ENCODE results near the gene KLHL36. TPM values are rescaled to one million over a fixed set of nuclear protein-coding genes. Genes with fewer than 3 reads are reported as not detected.
A peak's percentile ranks its signal among the peaks of the same experiment; 100 is the strongest.

KLHL36 gene
- polyA plus RNA-seq (2012; ENCODE audit: insufficient read depth, insufficient read length, low read depth), result 11.8 TPM

DNA sequence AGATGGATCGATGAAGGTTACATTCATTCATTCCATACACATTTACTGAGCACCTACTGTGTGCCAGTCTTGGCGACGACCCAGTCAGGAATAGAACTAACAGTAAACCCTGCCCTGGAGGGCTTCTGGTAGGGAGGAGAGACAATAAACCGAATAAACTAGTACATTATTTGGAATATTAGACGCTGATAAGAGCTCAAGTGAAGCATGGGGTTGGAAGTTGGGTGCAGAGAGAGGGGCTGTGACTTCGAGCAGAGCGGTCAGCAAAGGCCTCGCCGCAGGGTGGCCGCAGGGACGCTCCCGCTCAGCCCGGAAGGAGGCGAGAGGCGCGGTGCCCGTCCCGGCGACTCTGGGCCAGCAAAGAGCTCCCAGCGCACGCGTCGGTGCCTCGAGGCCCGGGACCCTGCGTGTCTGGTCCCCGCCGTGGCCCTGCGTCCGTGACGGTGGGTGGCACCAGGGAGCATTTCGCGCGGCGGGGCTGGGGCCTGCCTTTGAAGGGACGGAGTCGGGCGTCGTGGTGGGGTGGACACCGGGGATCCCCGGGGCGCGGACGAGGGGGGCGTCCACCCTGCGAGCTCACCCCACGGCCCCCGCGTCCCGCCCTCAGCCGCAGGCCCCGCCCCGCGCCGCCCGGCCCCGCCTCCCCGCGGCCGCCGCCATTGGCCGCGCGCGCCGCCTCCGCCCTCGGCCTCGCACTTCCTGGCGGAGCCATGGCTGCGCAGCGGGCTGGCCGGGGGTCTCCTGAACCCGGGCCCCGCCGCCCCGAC is at the start of gene KLHL36:
KLHL36 (plus strand) TSS at position 684 of the 767 bp plus-strand sequence. CDS start 2,357 bp downstream, outside the sequence.
- H3K27me3 ChIP-seq, result no peaks in the 10 kb centered on the region
- TF ChIP-seq, protein P1, sequence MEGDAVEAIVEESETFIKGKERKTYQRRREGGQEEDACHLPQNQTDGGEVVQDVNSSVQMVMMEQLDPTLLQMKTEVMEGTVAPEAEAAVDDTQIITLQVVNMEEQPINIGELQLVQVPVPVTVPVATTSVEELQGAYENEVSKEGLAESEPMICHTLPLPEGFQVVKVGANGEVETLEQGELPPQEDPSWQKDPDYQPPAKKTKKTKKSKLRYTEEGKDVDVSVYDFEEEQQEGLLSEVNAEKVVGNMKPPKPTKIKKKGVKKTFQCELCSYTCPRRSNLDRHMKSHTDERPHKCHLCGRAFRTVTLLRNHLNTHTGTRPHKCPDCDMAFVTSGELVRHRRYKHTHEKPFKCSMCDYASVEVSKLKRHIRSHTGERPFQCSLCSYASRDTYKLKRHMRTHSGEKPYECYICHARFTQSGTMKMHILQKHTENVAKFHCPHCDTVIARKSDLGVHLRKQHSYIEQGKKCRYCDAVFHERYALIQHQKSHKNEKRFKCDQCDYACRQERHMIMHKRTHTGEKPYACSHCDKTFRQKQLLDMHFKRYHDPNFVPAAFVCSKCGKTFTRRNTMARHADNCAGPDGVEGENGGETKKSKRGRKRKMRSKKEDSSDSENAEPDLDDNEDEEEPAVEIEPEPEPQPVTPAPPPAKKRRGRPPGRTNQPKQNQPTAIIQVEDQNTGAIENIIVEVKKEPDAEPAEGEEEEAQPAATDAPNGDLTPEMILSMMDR (IDR thresholded peaks at IDR 0.05; ENCODE audit: low read depth, low read length), result no peak

DNA sequence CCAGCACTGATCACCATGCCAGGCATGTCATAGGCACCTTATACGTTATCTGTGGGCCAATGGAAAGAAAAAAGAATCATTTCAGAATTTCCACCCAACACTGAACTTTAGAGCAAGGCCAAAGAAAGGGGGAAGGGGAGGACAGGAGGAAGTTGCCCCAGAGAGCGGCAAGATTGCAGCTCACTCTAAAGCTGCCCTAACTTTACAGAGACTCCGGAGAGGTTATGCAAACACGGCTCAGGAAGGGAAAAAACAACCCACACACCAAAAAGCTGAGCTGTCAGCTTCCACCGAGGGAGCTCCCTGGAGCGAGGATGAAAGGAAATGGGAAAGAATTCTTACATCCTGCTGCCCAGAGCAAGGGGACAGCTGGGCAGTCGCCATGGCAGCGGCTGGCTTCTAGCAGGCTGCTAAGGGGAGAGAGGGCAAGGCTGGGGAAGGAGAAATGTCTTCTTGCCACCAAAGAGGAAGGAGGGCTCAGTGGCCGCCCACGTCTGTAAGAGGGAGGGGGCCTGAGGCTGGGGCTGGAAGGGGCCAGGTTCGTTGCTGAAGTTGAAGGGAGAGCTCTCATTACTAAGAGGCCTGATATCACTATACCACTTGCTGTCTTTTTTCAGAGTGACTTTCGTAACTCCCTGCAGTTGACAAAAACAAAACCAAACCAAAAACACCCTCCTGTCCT is 48.6 kb upstream of the KLHL36 start:
- DNase-seq, result peak; percentile 36
- Histone ChIP-seq H3K9me3 (no peaks in the 10 kb centered on the region), H3K27me3 (no peaks in the 10 kb centered on the region), H3K4me1 (peaks cover 22% of the 10 kb centered on the region), H3K4me3 (ENCODE audit: low read depth, low read length) (no peak overlapping the region), H3K36me3 (no peaks in the 10 kb centered on the region)
- TF ChIP-seq, protein P1 (IDR thresholded peaks at IDR 0.05; ENCODE audit: low read depth, low read length), result no peak

More for the DNA sequence above, at the start of gene KLHL36:
- Histone ChIP-seq H3K4me3 (ENCODE audit: low read depth, low read length) (peak within 1 kb of the TSS; percentile 60), H3K9me3 (no peaks in the 10 kb centered on the region), H3K4me1 (peaks cover 4% of the 10 kb centered on the region), H3K36me3 (no peaks in the 10 kb centered on the region)
- peak; percentile 62 for DNase-seq

DNA sequence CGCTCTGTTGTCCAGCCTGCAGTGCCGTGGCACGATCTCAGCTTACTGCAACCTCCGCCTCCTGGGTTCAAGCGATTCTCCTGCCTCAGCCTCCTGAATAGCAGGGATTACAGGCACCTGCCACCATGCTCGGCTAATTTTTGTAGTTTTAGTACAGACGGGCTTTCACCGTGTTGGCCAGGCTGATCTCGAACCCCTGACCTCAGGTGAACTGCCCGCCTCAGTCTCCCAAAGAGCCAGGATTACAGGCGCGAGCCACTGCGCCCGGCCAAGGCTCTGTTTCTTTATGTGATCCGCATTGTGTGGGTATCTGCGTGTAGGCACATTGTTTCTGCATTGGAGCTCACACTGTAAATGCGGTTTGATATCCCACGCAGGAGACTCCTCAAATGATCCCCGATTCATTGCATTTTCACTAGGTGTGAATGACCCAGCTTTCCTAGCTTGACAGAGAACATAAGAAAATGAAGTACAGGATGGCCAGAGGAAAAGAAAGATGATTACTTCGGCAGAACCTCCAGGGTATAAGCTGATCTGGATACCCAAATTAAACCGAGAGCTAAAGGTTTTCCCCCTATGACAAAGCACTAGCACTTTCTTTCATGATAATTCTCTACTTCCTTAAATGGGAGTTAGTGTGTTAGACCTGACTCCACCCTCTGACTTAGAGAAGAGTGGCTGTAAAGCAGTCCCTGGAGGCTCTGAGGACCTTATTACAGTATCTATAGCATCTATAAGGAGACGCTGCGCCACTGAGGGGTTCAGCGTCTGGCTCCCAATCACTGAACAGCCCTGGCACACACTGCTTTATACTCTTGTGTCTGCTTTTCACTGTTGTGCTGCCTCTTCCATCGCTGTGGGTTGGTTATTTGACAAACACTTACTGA is 47.7 kb upstream of the KLHL36 start:
- TF ChIP-seq, protein P1 (IDR thresholded peaks at IDR 0.05; ENCODE audit: low read depth, low read length), result no peak
- no peaks in the 10 kb centered on the region for H3K27me3 ChIP-seq
- H3K4me3 ChIP-seq (ENCODE audit: low read depth, low read length), result no peak overlapping the region
- no peak for DNase-seq
- peaks cover 22% of the 10 kb centered on the region for H3K4me1 ChIP-seq
- no peaks in the 10 kb centered on the region for H3K9me3 ChIP-seq
- H3K36me3 ChIP-seq, result no peaks in the 10 kb centered on the region

DNA sequence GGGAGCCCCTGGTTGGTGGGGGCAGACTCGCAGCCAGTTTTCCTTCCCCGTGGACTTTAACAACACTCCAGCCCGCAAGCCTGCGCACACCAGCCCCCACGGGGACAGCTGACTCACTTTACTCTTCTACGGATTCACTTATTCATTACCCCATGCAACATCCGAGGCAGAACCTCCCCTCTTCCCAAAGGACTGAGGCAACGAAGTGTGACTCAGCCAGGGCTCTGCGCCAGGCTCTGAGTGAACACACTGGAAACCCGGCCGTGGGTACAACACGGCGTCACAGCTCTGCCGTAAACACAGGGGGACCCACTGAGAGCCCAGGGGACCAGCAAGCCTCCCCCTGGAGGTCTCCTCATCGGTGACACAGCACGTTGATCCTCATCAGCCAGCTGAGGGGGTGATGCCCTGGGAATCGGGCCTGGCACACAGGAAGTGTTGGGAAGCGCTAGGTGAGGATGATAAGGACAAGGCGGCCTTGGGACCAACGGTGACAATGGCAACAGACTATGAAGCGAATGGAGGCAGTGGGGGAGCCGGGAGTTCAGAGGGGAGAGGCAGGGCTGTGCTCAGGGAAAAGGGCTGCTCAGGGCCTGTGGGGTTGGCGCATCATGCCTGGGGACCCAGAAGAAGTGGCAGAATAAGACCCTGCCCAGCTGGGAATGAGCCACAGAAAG is 45.0 kb upstream of the KLHL36 start:
- Histone ChIP-seq H3K9me3 (no peaks in the 10 kb centered on the region), H3K4me1 (peaks cover 22% of the 10 kb centered on the region), H3K36me3 (no peaks in the 10 kb centered on the region), H3K27me3 (no peaks in the 10 kb centered on the region), H3K4me3 (ENCODE audit: low read depth, low read length) (peak overlapping the region; percentile 3; the same call in 1 of the 2 replicates)
- peak; percentile 53 for DNase-seq
- TF ChIP-seq, protein P1 (IDR thresholded peaks at IDR 0.05; ENCODE audit: low read depth, low read length), result no peak

DNA sequence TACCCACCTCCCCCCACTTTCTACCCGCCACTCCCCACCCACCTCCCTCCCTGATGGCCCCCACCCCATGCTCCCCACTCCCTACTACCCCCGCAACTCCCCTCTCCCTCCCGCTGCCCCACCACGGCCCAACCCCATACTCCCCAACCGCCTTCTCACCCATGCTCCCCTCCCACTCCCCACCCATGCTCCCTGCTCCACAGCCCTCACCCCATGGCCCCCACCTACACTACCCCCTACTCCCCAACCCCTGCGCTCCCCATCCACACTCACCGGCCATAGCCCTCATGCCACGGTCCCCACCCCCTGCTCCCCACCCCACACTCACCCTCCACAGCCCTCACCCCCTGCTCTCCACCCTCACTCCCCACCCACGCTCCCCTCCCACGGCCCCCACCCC is 44.4 kb upstream of the KLHL36 start:
- no peak for DNase-seq
- Histone ChIP-seq H3K36me3 (no peaks in the 10 kb centered on the region), H3K27me3 (no peaks in the 10 kb centered on the region), H3K4me3 (ENCODE audit: low read depth, low read length) (no peak overlapping the region), H3K4me1 (peaks cover 22% of the 10 kb centered on the region), H3K9me3 (no peaks in the 10 kb centered on the region)
- TF ChIP-seq, protein P1 (IDR thresholded peaks at IDR 0.05; ENCODE audit: low read depth, low read length), result no peak
